Spleen (tissue), 11 donors: Measurements from ENCODE around the gene OR8B12. TPM values are rescaled to one million over a fixed set of nuclear protein-coding genes. Genes with fewer than 3 reads are reported as not detected.

ENCODE experiments used
- DNase-seq: peaks from one replicate; pipeline ENCODE4 v3.0.0-alpha.2; 2020
- H3K27ac ChIP-seq, 8 donors: fragments of 200-600 bp; sonication (generic) in 7 of 8; 1 replicate in 4 of 8; 2 replicates in 4 of 8; pipeline versions ENCODE4 v1.5.0 to v1.8.0; 2016 to 2021; ENCODE audit warnings: inconsistent platforms in 4 of 8, mild to moderate bottlenecking in 4 of 8, moderate library complexity in 1 of 8
- H3K27me3 ChIP-seq, 7 donors: fragments of 200-600 bp; sonication (generic) in 6 of 7; replicated peaks in 1 of 7; 1 replicate in 4 of 7; 2 replicates in 3 of 7; pipeline versions ENCODE4 v1.5.0 to v1.8.0; 2016 to 2021; ENCODE audit warnings: inconsistent platforms in 3 of 7, mild to moderate bottlenecking in 1 of 7
- H3K36me3 ChIP-seq, 6 donors: fragments of 200-600 bp; sonication (generic) in 5 of 6; 1 replicate in 4 of 6; 2 replicates in 2 of 6; pipeline versions ENCODE4 v1.5.0 to v1.8.0; 2016 to 2021; ENCODE audit warnings: inconsistent platforms in 2 of 6
- H3K4me1 ChIP-seq, 6 donors: fragments of 200-600 bp; sonication (generic) in 5 of 6; 1 replicate in 3 of 6; 2 replicates in 3 of 6; pipeline versions ENCODE4 v1.5.0 to v1.8.0; 2016 to 2021; ENCODE audit warnings: inconsistent platforms in 3 of 6
- H3K4me3 ChIP-seq, 8 donors: fragments of 200-600 bp; sonication (generic) in 7 of 8; 1 replicate in 4 of 8; 2 replicates in 4 of 8; pipeline versions ENCODE4 v1.5.0 to v1.8.0; 2016 to 2021; ENCODE audit warnings: inconsistent platforms in 4 of 8, mild to moderate bottlenecking in 4 of 8, moderate library complexity in 2 of 8
- H3K9me3 ChIP-seq, 8 donors: fragments of 200-600 bp; sonication (generic) in 7 of 8; 1 replicate in 4 of 8; 2 replicates in 4 of 8; pipeline versions ENCODE4 v1.5.0 to v1.8.0; 2016 to 2021; ENCODE audit warnings: inconsistent platforms in 4 of 8
- POLR2A ChIP-seq, 3 donors: fragments of 450-650 bp; IDR thresholded peaks; one replicate each; pipeline ENCODE4 v1.5.1; 2017; ENCODE audit warnings: antibody characterized with exemption in 3 of 3, mild to moderate bottlenecking in 1 of 3
- POLR2AphosphoS5 ChIP-seq, 3 donors: sonication (generic); formaldehyde crosslinking; IDR thresholded peaks; one replicate each; pipeline ENCODE4 v1.5.1; 2017; ENCODE audit warnings: antibody characterized with exemption in 3 of 3
- WGBS, 5 donors: extraction: QIAGEN DNeasy Blood & Tissue Kit in 3 of 5; methylation state at CpG; one replicate each; pipeline versions ENCODE4 v1.1.5 to v1.1.7; 2013 to 2018; 5-methylcytosine and 5-hydroxymethylcytosine counted together
- intact Hi-C: fragments of 100-400 bp; cut with DNase I; formaldehyde crosslinking; loops from one replicate; pipeline ENCODE4 v1.15.0; 2023; ENCODE audit warnings: low total_unique reads
- polyA plus RNA-seq, 3 donors: library from polyadenylated mRNA; stranded (reverse); fragments of 200-250 nt; gene quantifications; one replicate each; pipeline ENCODE4 v1.2.1, GENCODE V29; 2013
- total RNA-seq, 7 donors: library from RNA; depleted of rRNA in 3 of 7; stranded (reverse); fragments of >200 nt in 3 of 7; fragmentation: NEBNext Ultra II Directional in 4 of 7; extraction: Animal tissue kit (Norgen Biotek cat#: 25700) in 4 of 7; gene quantifications; one replicate each; pipeline versions ENCODE4 v1.1.0 to v1.2.1, GENCODE V29; 2016 to 2021
- TF ChIP-seq, protein P1 (sequence below), 11 experiments: fragments of 200-600 bp in 7 of 11; fragments of 450-650 bp in 4 of 11; sonication (generic) in 4 of 11; IDR thresholded peaks in 8 of 11; conservative IDR thresholded peaks in 3 of 11; 1 replicate in 7 of 11; 2 replicates in 4 of 11; pipeline versions ENCODE4 v1.4.0 to v1.8.0; 2016 to 2021; ENCODE audit warnings: antibody characterized with exemption in 11 of 11, inconsistent platforms in 4 of 11, mild to moderate bottlenecking in 1 of 11
- donor health status: healthy with polysubstance abuse.
- donor health status: DM: no; HTN: no; CAD: no; lungs with moderate emphysema.
- donor health status: DM: no; HTN: no; CAD: no.
- donor health status: Bipolar disorder and iron deficiency.
- donor health status: healthy.
- donor health status: DM: no; HTN: no; CAD: no.
- donor health status: DM: yes; HTN: yes; CAD: no.

Gene OR8B12
- total and polyA plus RNA-seq, 10 donors, result not detected

DNA sequence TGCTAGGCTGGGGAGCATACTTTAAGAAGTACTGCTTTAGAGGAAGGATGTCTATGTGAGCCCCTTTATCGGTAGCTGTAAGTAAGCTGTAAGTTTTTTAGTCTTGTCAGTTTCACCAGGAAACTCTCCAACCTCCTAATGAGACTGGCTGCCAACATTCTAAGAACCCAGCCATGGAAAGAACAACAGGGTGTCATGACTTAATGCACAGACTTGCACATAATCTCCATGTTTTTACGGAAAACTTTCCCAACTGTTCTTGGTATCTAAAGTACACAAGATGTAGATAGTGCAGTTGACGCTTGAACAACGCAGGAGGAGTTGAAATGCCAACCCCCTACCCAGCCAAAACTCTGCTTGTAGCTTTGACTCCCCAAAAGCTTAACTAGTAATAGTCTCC is 35.3 kb upstream of the OR8B12 start:
- Histone ChIP-seq H3K9me3 (no peaks in the 10 kb centered on the region), H3K27ac (no peak overlapping the region), H3K4me3 (no peak overlapping the region), H3K27me3 (peaks cover 0 to 6% (median 0%) of the 10 kb centered on the region in 7 donors), H3K4me1 (no peaks in the 10 kb centered on the region), H3K36me3 (no peaks in the 10 kb centered on the region)
- no peak for DNase-seq
- 80 to 94% (median 88%) methylated on average over 4 of the region's 4 CpGs for WGBS, 5 donors
- intact Hi-C loops, result no loop called here
- TF ChIP-seq POLR2AphosphoS5 (IDR thresholded peaks at IDR 0.05) (no peak), POLR2A (IDR thresholded peaks at IDR 0.05) (no peak)
- TF ChIP-seq, protein P1, sequence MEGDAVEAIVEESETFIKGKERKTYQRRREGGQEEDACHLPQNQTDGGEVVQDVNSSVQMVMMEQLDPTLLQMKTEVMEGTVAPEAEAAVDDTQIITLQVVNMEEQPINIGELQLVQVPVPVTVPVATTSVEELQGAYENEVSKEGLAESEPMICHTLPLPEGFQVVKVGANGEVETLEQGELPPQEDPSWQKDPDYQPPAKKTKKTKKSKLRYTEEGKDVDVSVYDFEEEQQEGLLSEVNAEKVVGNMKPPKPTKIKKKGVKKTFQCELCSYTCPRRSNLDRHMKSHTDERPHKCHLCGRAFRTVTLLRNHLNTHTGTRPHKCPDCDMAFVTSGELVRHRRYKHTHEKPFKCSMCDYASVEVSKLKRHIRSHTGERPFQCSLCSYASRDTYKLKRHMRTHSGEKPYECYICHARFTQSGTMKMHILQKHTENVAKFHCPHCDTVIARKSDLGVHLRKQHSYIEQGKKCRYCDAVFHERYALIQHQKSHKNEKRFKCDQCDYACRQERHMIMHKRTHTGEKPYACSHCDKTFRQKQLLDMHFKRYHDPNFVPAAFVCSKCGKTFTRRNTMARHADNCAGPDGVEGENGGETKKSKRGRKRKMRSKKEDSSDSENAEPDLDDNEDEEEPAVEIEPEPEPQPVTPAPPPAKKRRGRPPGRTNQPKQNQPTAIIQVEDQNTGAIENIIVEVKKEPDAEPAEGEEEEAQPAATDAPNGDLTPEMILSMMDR (IDR thresholded peaks at IDR 0.05 in 8 of 11, conservative IDR thresholded peaks at IDR 0.05 in 3 of 11), result no peak

DNA sequence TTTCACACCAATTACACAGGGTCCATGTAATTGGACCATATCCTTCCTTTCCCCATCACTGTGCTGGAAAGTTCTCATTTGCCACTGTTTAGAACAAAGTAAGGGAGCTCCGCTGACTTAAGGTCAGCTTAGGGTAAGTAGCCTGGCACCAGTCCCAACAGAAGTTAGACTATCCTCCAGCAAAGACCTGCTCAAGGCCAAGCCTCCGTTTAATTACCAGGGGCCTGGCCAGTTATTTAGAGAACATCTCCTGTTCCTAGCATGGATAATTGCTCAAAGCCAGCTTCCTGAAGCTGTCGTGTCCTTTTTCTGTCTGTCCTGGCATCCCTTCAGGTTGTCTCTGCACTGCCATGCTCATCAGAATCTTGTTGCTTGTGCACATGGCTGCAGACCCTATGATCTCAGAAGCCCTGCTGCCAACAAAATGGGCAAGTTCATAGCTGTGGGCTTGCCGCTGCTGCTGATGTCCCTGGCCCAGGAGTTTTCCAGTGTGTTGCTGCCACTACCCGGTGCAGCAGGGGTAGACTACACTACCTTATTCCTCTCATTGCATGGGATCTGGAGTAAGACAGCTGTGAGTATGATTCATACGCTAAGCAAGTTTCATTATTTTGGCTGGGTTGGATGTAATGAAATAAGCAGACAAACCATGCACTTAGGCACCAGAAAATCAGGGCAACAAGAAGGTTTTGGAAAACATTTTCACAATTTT is 34.4 kb upstream of the OR8B12 start:
- TF ChIP-seq POLR2AphosphoS5 (IDR thresholded peaks at IDR 0.05) (no peak), POLR2A (IDR thresholded peaks at IDR 0.05) (no peak)
- TF ChIP-seq, protein P1 (IDR thresholded peaks at IDR 0.05 in 8 of 11, conservative IDR thresholded peaks at IDR 0.05 in 3 of 11), result no peak
- no peaks in the 10 kb centered on the region for H3K36me3 ChIP-seq
- no peak for DNase-seq
- no peak overlapping the region for H3K4me3 ChIP-seq
- no peaks in the 10 kb centered on the region for H3K4me1 ChIP-seq
- peaks cover 0 to 6% (median 0%) of the 10 kb centered on the region in 7 donors for H3K27me3 ChIP-seq
- H3K27ac ChIP-seq, result no peak overlapping the region
- intact Hi-C loops, result no loop called here
- 70 to 82% (median 77%) methylated on average over 6 of the region's 6 CpGs for WGBS, 5 donors
- H3K9me3 ChIP-seq, result no peaks in the 10 kb centered on the region

DNA sequence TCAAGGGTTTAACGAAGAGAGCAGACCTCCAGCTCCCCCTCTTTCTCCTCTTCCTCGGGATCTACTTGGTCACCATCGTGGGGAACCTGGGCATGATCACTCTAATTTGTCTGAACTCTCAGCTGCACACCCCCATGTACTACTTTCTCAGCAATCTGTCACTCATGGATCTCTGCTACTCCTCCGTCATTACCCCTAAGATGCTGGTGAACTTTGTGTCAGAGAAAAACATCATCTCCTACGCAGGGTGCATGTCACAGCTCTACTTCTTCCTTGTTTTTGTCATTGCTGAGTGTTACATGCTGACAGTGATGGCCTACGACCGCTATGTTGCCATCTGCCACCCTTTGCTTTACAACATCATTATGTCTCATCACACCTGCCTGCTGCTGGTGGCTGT is 26.7 kb upstream of the OR8B12 start:
- Histone ChIP-seq H3K36me3 (no peaks in the 10 kb centered on the region), H3K4me3 (no peak overlapping the region), H3K4me1 (no peaks in the 10 kb centered on the region), H3K9me3 (no peaks in the 10 kb centered on the region), H3K27me3 (peaks cover 0 to 4% (median 0%) of the 10 kb centered on the region in 7 donors), H3K27ac (no peak overlapping the region)
- TF ChIP-seq POLR2A (IDR thresholded peaks at IDR 0.05) (no peak), POLR2AphosphoS5 (IDR thresholded peaks at IDR 0.05) (no peak)
- TF ChIP-seq, protein P1 (IDR thresholded peaks at IDR 0.05 in 8 of 11, conservative IDR thresholded peaks at IDR 0.05 in 3 of 11), result no peak
- intact Hi-C loops, result no loop called here
- WGBS, 5 donors, result 74 to 87% (median 80%) methylated on average over 7 of the region's 7 CpGs
- no peak for DNase-seq

GRCh38 chr11:124569697-124570096 is 26.2 kb upstream of the OR8B12 start, which contains the start of gene OR8A1:
OR8A1 (plus strand) TSS chr11:124569997; CDS start chr11:124570120, 123 bp downstream.
- peaks cover 0 to 4% (median 0%) of the 10 kb centered on the region in 7 donors for H3K27me3 ChIP-seq
- no peak within 1 kb of the TSS for H3K27ac ChIP-seq
- H3K9me3 ChIP-seq, result no peaks in the 10 kb centered on the region
- WGBS, 5 donors, result 26 to 60% (median 59%) methylated on average over 4 of the region's 4 CpGs
- no peaks in the 10 kb centered on the region for H3K36me3 ChIP-seq
- TF ChIP-seq POLR2A (IDR thresholded peaks at IDR 0.05) (no peak), POLR2AphosphoS5 (IDR thresholded peaks at IDR 0.05) (no peak)
- TF ChIP-seq, protein P1 (IDR thresholded peaks at IDR 0.05 in 8 of 11, conservative IDR thresholded peaks at IDR 0.05 in 3 of 11), result no peak
- no peak within 1 kb of the TSS for H3K4me3 ChIP-seq
- no peak for DNase-seq
- intact Hi-C loops, result no loop called here
- no peaks in the 10 kb centered on the region for H3K4me1 ChIP-seq
